Brain microvascular endothelial cell (primary cell): Measurements from ENCODE around the gene SLC26A3.

Experiments used
- DNase-seq: peaks from one replicate; pipeline ENCODE4 v3.0.0-alpha.2; 2020
- H3K27ac ChIP-seq: fragments of 250-450 bp; sonication (Bioruptor Pico); 2 replicates; pipeline ENCODE4 v1.5.1; 2020; ENCODE audit warnings: mild to moderate bottlenecking, moderate library complexity
- H3K27me3 ChIP-seq: fragments of 250-450 bp; sonication (Bioruptor Pico); replicated peaks from 2 replicates; pipeline ENCODE4 v1.5.1; 2020; ENCODE audit warnings: mild to moderate bottlenecking
- H3K36me3 ChIP-seq: fragments of 250-450 bp; sonication (Bioruptor Pico); replicated peaks from 2 replicates; pipeline ENCODE4 v1.5.1; 2020; ENCODE audit warnings: mild to moderate bottlenecking
- H3K4me3 ChIP-seq: 2 replicates; pipeline ENCODE4 v1.5.1; 2011; ENCODE audit warnings: low read depth, mild to moderate bottlenecking, control low read depth, low read length, moderate library complexity
- CTCF ChIP-seq: IDR thresholded peaks from 2 replicates; pipeline ENCODE4 v1.5.1; 2011; ENCODE audit warnings: low read depth, mild to moderate bottlenecking, moderate library complexity, low read length, control low read depth, inconsistent platforms; ENCODE audit errors: missing control alignments
- in situ Hi-C: cut with HindIII; loops from 2 replicates; pipeline ENCODE4 v1.10.0; 2017; ENCODE audit warnings: low sequenced_read_pairs, low pct_ligation_motif_present

The SLC26A3 gene

GRCh38 chr7:107767391-107767790 is 35.6 kb downstream of the SLC26A3 start:
- no peak for DNase-seq
- TF ChIP-seq CTCF: no peak
- Histone ChIP-seq H3K27me3 (peaks cover 2% of the 10 kb centered on the region), H3K4me3 (no peak overlapping the region), H3K27ac (no peak overlapping the region), H3K36me3 (no peaks in the 10 kb centered on the region)
- in situ Hi-C loops: no loop called here

DNA sequence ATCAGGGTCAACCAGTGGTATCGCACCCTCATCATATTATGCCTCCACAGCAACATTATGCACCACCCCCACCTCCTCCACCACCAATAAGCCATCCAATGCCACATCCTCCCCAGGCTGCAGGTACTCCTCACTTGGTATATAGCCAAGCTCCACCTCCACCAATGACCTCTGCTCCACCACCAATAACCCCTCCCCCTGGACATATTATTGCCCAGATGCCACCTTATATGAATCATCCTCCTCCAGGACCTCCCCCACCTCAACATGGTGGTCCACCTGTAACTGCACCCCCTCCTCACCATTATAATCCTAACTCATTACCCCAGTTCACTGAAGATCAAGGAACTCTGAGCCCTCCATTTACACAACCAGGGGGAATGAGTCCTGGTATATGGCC is 44.4 kb downstream of the SLC26A3 start:
- in situ Hi-C loops: no loop called here
- no peak overlapping the region for H3K27ac ChIP-seq
- peaks cover 26% of the 10 kb centered on the region for H3K36me3 ChIP-seq
- no peak for DNase-seq
- no peak overlapping the region for H3K4me3 ChIP-seq
- no peaks in the 10 kb centered on the region for H3K27me3 ChIP-seq
- TF ChIP-seq CTCF: no peak

- DNase-seq: no peak
- in situ Hi-C loops: no loop called here
- H3K27ac ChIP-seq: no peak overlapping the region
- peak; percentile 33 for TF ChIP-seq CTCF
- H3K4me3 ChIP-seq: no peak overlapping the region
- peaks cover 37% of the 10 kb centered on the region for H3K36me3 ChIP-seq
- H3K27me3 ChIP-seq: no peaks in the 10 kb centered on the region
Measured at GRCh38 chr7:107754642-107755041, 48.4 kb downstream of the SLC26A3 start.

- Histone ChIP-seq H3K4me3 (no peak overlapping the region), H3K36me3 (peaks cover 19% of the 10 kb centered on the region), H3K27me3 (no peaks in the 10 kb centered on the region), H3K27ac (no peak overlapping the region)
- no peak for DNase-seq
- in situ Hi-C loops: no loop called here
- TF ChIP-seq CTCF: no peak
Measured at GRCh38 chr7:107751113-107751512, 51.9 kb downstream of the SLC26A3 start.

DNA sequence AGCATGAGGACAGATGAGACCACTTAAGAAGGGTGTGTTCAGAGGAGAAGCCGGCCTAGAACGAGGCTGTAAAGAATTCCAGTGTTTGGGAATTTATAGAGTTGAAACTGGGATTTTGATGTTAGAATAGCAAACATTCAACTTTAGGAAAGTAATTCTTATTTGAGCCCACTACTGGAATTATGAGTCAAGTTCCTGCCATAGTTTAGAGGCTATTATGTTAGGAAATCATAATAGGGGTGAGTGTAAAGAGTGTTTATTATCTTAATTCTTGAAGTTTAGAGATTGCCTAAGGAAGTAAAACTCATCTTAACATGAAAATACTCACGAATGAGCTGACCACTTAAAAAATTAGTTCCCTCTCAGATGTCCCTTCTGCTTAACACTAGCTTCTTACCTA is 57.0 kb downstream of the SLC26A3 start:
- H3K4me3 ChIP-seq: no peak overlapping the region
- no peak overlapping the region for H3K27ac ChIP-seq

More for the DNA sequence above, 57.0 kb downstream of the SLC26A3 start:
- no peaks in the 10 kb centered on the region for H3K27me3 ChIP-seq
- no peak for TF ChIP-seq CTCF
- no peaks in the 10 kb centered on the region for H3K36me3 ChIP-seq
- no peak for DNase-seq
- in situ Hi-C loops: no loop called here
